H7 (cell line): ENCODE measurements around the gene EMP3. TPM values are rescaled to one million over a fixed set of nuclear protein-coding genes. Genes with fewer than 3 reads are reported as not detected.
A peak's percentile ranks its signal among the peaks of the same experiment; 100 is the strongest.

ENCODE experiments used
- DNase-seq: peaks from one replicate; pipeline ENCODE4 v3.0.0; 2012
- H3K27me3 ChIP-seq: 2 replicates; pipeline ENCODE4 v1.6.0; 2011; ENCODE audit warnings: mild to moderate bottlenecking, low read length; ENCODE audit not compliant: control insufficient read depth, insufficient read depth
- H3K36me3 ChIP-seq: replicated peaks from 2 replicates; pipeline ENCODE4 v1.5.1; 2011; ENCODE audit warnings: low read length; ENCODE audit not compliant: control insufficient read depth, insufficient read depth
- H3K4me3 ChIP-seq: 2 replicates; pipeline ENCODE4 v1.5.1; 2011; ENCODE audit warnings: low read depth, mild to moderate bottlenecking, control low read depth, low read length, moderate library complexity; ENCODE audit not compliant: insufficient read depth
- total RNA-seq: library from RNA; depleted of rRNA; stranded (reverse); fragments of >200 nt; shearing (Covaris generic); gene quantifications from 2 replicates; pipeline ENCODE4 v1.2.3, GENCODE V29; 2014

Gene EMP3
- total RNA-seq, 1 experiment from 2014 or later = 57.5 TPM

GRCh38 chr19:48348737-48349136 is 23.4 kb downstream of the EMP3 start:
- Histone ChIP-seq H3K27me3 (no peaks in the 10 kb centered on the region), H3K4me3 (no peak overlapping the region), H3K36me3 (no peaks in the 10 kb centered on the region)
- no peak for DNase-seq

- DNase-seq = no peak
Measured at GRCh38 chr19:48350856-48351255, 25.5 kb downstream of the EMP3 start.

GRCh38 chr19:48351341-48351752 is 26.0 kb downstream of the EMP3 start:
- peak; percentile 95 for DNase-seq
- Histone ChIP-seq H3K27me3 (no peaks in the 10 kb centered on the region), H3K4me3 (no peak overlapping the region), H3K36me3 (no peaks in the 10 kb centered on the region)

More at GRCh38 chr19:48350856-48351255, 25.5 kb downstream of the EMP3 start:
- H3K4me3 ChIP-seq = no peak overlapping the region
- H3K27me3 ChIP-seq = no peaks in the 10 kb centered on the region
- H3K36me3 ChIP-seq = no peaks in the 10 kb centered on the region

GRCh38 chr19:48353677-48354076 is 28.3 kb downstream of the EMP3 start:
- DNase-seq = no peak
- H3K4me3 ChIP-seq = no peak overlapping the region
- H3K27me3 ChIP-seq = no peaks in the 10 kb centered on the region
- no peaks in the 10 kb centered on the region for H3K36me3 ChIP-seq

- no peak for DNase-seq
- no peaks in the 10 kb centered on the region for H3K36me3 ChIP-seq
Measured at GRCh38 chr19:48354332-48354992, 29.1 kb downstream of the EMP3 start.

GRCh38 chr19:48355365-48355954 is 30.1 kb downstream of the EMP3 start:
- no peak overlapping the region for H3K4me3 ChIP-seq
- no peak for DNase-seq
- H3K27me3 ChIP-seq = no peaks in the 10 kb centered on the region
- H3K36me3 ChIP-seq = no peaks in the 10 kb centered on the region

More at GRCh38 chr19:48354332-48354992, 29.1 kb downstream of the EMP3 start:
- H3K4me3 ChIP-seq = no peak overlapping the region
- no peaks in the 10 kb centered on the region for H3K27me3 ChIP-seq

- Histone ChIP-seq H3K27me3 (no peaks in the 10 kb centered on the region), H3K36me3 (no peaks in the 10 kb centered on the region), H3K4me3 (no peak overlapping the region)
- DNase-seq = no peak
Measured at GRCh38 chr19:48359123-48359522, 33.8 kb downstream of the EMP3 start.

GRCh38 chr19:48361912-48362311 is 36.6 kb downstream of the EMP3 start:
- Histone ChIP-seq H3K27me3 (no peaks in the 10 kb centered on the region; the same call in 1 of the 2 replicates), H3K4me3 (no peak overlapping the region), H3K36me3 (no peaks in the 10 kb centered on the region)
- DNase-seq = no peak

- peak overlapping the region; percentile 78 for H3K4me3 ChIP-seq
- H3K27me3 ChIP-seq = no peaks in the 10 kb centered on the region; the same call in 1 of the 2 replicates
- peak; percentile 96 for DNase-seq
- no peaks in the 10 kb centered on the region for H3K36me3 ChIP-seq
Measured at GRCh38 chr19:48362716-48363499, 37.6 kb downstream of the EMP3 start.

- Histone ChIP-seq H3K36me3 (no peaks in the 10 kb centered on the region), H3K4me3 (peak overlapping the region; percentile 78), H3K27me3 (no peaks in the 10 kb centered on the region; the same call in 1 of the 2 replicates)
- DNase-seq = no peak
Measured at GRCh38 chr19:48363500-48363809, 38.1 kb downstream of the EMP3 start.

GRCh38 chr19:48363810-48364597 is 38.7 kb downstream of the EMP3 start, which contains the start of the genes SYNGR4 and TMEM143:
TSS of gene SYNGR4 (plus strand) at chr19:48364367. CDS start at chr19:48365843, 1,476 bp downstream.
TSS of gene TMEM143 (minus strand) at chr19:48363940. CDS start at chr19:48363920, 20 bp downstream.
- no peaks in the 10 kb centered on the region for H3K36me3 ChIP-seq
- DNase-seq = peak; percentile 99
- peak within 1 kb of the TSS; percentile 78 for H3K4me3 ChIP-seq
- no peaks in the 10 kb centered on the region; the same call in 1 of the 2 replicates for H3K27me3 ChIP-seq

- no peaks in the 10 kb centered on the region for H3K36me3 ChIP-seq
- DNase-seq = no peak
- H3K4me3 ChIP-seq = peak overlapping the region; percentile 46
- no peaks in the 10 kb centered on the region; the same call in 1 of the 2 replicates for H3K27me3 ChIP-seq
Measured at GRCh38 chr19:48364598-48365348, 39.4 kb downstream of the EMP3 start.

GRCh38 chr19:48365602-48366001 is 40.2 kb downstream of the EMP3 start:
- DNase-seq = no peak
- no peaks in the 10 kb centered on the region; the same call in 1 of the 2 replicates for H3K27me3 ChIP-seq
- H3K36me3 ChIP-seq = no peaks in the 10 kb centered on the region
- no peak overlapping the region for H3K4me3 ChIP-seq
